Measurements from ENCODE around the gene RPA1.

RPA1 gene

GRCh38 chr17:1800240-1800639 is 29.6 kb upstream of the RPA1 start:
- H2AFZ ChIP-seq (ENCODE audit: low read depth, low read length, severe bottlenecking): no peak overlapping the region
- H3K9ac ChIP-seq (ENCODE audit: low read length): no peak overlapping the region
- H3K79me2 ChIP-seq (ENCODE audit: insufficient read depth, low read length): peaks cover 20% of the 10 kb centered on the region; the same call in 1 of the 2 replicates
- H3K4me3 ChIP-seq (ENCODE audit: insufficient read depth, low read length, poor library complexity, severe bottlenecking): no peak overlapping the region
- H3F3A ChIP-seq (ENCODE audit: insufficient read depth): no peaks in the 10 kb centered on the region
- H4K20me1 ChIP-seq (ENCODE audit: low read depth, low read length): no peaks in the 10 kb centered on the region
- TF ChIP-seq EZH2phosphoT487 (conservative IDR thresholded peaks at IDR 0.05; ENCODE audit: low read length) (no peak), CTCF (IDR thresholded peaks at IDR 0.05; ENCODE audit: insufficient read depth, low read length, poor library complexity, severe bottlenecking) (no peak)
- H3K27me3 ChIP-seq (ENCODE audit: low read length): no peaks in the 10 kb centered on the region
- H3K36me3 ChIP-seq (ENCODE audit: low read length): peaks cover 7% of the 10 kb centered on the region; the same call in 1 of the 2 replicates
- no peak overlapping the region for H3K4me2 ChIP-seq (ENCODE audit: low read depth, low read length, poor library complexity, severe bottlenecking)
- no peak overlapping the region for H3K27ac ChIP-seq (ENCODE audit: low read depth, low read length)
- H3K9me3 ChIP-seq (ENCODE audit: insufficient read depth, low read length): no peaks in the 10 kb centered on the region
- no peaks in the 10 kb centered on the region for H3K9me2 ChIP-seq (replicated peaks; ENCODE audit: insufficient read depth, low read length)

- Histone ChIP-seq H2AFZ (ENCODE audit: low read depth, low read length, severe bottlenecking) (no peak overlapping the region), H3K79me2 (ENCODE audit: insufficient read depth, low read length) (peaks cover 16% of the 10 kb centered on the region; the same call in 1 of the 2 replicates), H3K9me2 (replicated peaks; ENCODE audit: insufficient read depth, low read length) (no peaks in the 10 kb centered on the region), H3K36me3 (ENCODE audit: low read length) (peaks cover 7% of the 10 kb centered on the region; the same call in 1 of the 2 replicates), H3F3A (ENCODE audit: insufficient read depth) (no peaks in the 10 kb centered on the region), H3K4me3 (ENCODE audit: insufficient read depth, low read length, poor library complexity, severe bottlenecking) (no peak overlapping the region), H3K4me2 (ENCODE audit: low read depth, low read length, poor library complexity, severe bottlenecking) (no peak overlapping the region), H3K9me3 (ENCODE audit: insufficient read depth, low read length) (no peaks in the 10 kb centered on the region), H3K9ac (ENCODE audit: low read length) (no peak overlapping the region), H4K20me1 (ENCODE audit: low read depth, low read length) (no peaks in the 10 kb centered on the region), H3K27me3 (ENCODE audit: low read length) (no peaks in the 10 kb centered on the region), H3K27ac (ENCODE audit: low read depth, low read length) (no peak overlapping the region)
- TF ChIP-seq EZH2phosphoT487 (conservative IDR thresholded peaks at IDR 0.05; ENCODE audit: low read length) (no peak), CTCF (IDR thresholded peaks at IDR 0.05; ENCODE audit: insufficient read depth, low read length, poor library complexity, severe bottlenecking) (no peak)
Observed at GRCh38 chr17:1800712-1801111, 29.1 kb upstream of the RPA1 start.

- TF ChIP-seq CTCF (IDR thresholded peaks at IDR 0.05; ENCODE audit: insufficient read depth, low read length, poor library complexity, severe bottlenecking) (no peak), EZH2phosphoT487 (conservative IDR thresholded peaks at IDR 0.05; ENCODE audit: low read length) (no peak)
- Histone ChIP-seq H3K4me3 (ENCODE audit: insufficient read depth, low read length, poor library complexity, severe bottlenecking) (no peak overlapping the region), H3K4me2 (ENCODE audit: low read depth, low read length, poor library complexity, severe bottlenecking) (no peak overlapping the region), H3K9me2 (replicated peaks; ENCODE audit: insufficient read depth, low read length) (no peaks in the 10 kb centered on the region), H2AFZ (ENCODE audit: low read depth, low read length, severe bottlenecking) (no peak overlapping the region), H3K36me3 (ENCODE audit: low read length) (peaks cover 7% of the 10 kb centered on the region; the same call in 1 of the 2 replicates), H3K9ac (ENCODE audit: low read length) (no peak overlapping the region), H3F3A (ENCODE audit: insufficient read depth) (peaks cover 3% of the 10 kb centered on the region; the same call in 1 of the 2 replicates), H4K20me1 (ENCODE audit: low read depth, low read length) (no peaks in the 10 kb centered on the region), H3K9me3 (ENCODE audit: insufficient read depth, low read length) (no peaks in the 10 kb centered on the region), H3K27ac (ENCODE audit: low read depth, low read length) (no peak overlapping the region), H3K27me3 (ENCODE audit: low read length) (no peaks in the 10 kb centered on the region), H3K79me2 (ENCODE audit: insufficient read depth, low read length) (peaks cover 1% of the 10 kb centered on the region; the same call in 1 of the 2 replicates)
Observed at GRCh38 chr17:1802429-1802828, 27.4 kb upstream of the RPA1 start.

Measured in SU-DHL-6 (cell line).